Body of pancreas (tissue), 4 donors: ENCODE results near the gene STBD1. TPM values are rescaled to one million over a fixed set of nuclear protein-coding genes. Genes with fewer than 3 reads are reported as not detected.

Experiments
- ATAC-seq: fragments of 150-250 bp; one replicate; pipeline ENCODE4 v1.9.1; 2016
- DNase-seq, 4 donors: peaks; one replicate each; pipeline ENCODE4 v3.0.0-alpha.2; 2019
- H3K27ac ChIP-seq, 4 donors: fragments of 200-600 bp; sonication (generic); 1 replicate in 3 of 4; 2 replicates in 1 of 4; pipeline versions ENCODE4 v1.5.1 to v1.6.1; 2016 to 2019; ENCODE audit warnings: mild to moderate bottlenecking in 1 of 4, mixed read lengths in 1 of 4, moderate library complexity in 1 of 4
- H3K27me3 ChIP-seq, 2 donors: fragments of 200-600 bp; sonication (generic); one replicate each; pipeline ENCODE4 v1.6.0; 2016; ENCODE audit warnings: mild to moderate bottlenecking in 1 of 2
- H3K36me3 ChIP-seq, 2 donors: fragments of 200-600 bp; sonication (generic); replicated peaks in 1 of 2; 2 replicates each; pipeline ENCODE4 v1.5.1; 2016; ENCODE audit warnings: low read depth in 2 of 2; ENCODE audit not compliant: insufficient read depth in 1 of 2
- H3K4me1 ChIP-seq: fragments of 200-600 bp; sonication (generic); one replicate; pipeline ENCODE4 v1.6.0; 2016
- H3K4me3 ChIP-seq, 2 donors: fragments of 200-600 bp; sonication (generic); 1 replicate in 1 of 2; 2 replicates in 1 of 2; pipeline ENCODE4 v1.5.1; 2016 to 2019
- H3K9me3 ChIP-seq, 3 donors: fragments of 200-600 bp; sonication (generic); 1 replicate in 2 of 3; 2 replicates in 1 of 3; pipeline ENCODE4 v1.5.1; 2016
- CTCF ChIP-seq, 7 experiments: fragments of 450-650 bp in 4 of 7; fragments of 200-600 bp in 3 of 7; sonication (generic) in 3 of 7; IDR thresholded peaks; one replicate each; pipeline ENCODE4 v1.5.1; 2016 to 2019; ENCODE audit warnings: antibody characterized with exemption in 7 of 7
- POLR2A ChIP-seq, 3 donors: fragments of 450-650 bp; IDR thresholded peaks; one replicate each; pipeline ENCODE4 v1.6.1; 2016; ENCODE audit warnings: antibody characterized with exemption in 3 of 3, mild to moderate bottlenecking in 2 of 3
- WGBS, 2 donors: methylation state at CpG; one replicate each; pipeline ENCODE4 v1.1.5; 2017; 5-methylcytosine and 5-hydroxymethylcytosine counted together
- intact Hi-C: fragments of 100-400 bp; cut with DNase I; formaldehyde crosslinking; loops from one replicate; pipeline ENCODE4 v1.15.1; 2023
- total RNA-seq, 2 donors: library from RNA; depleted of rRNA; stranded (reverse); fragments of >200 nt; gene quantifications; one replicate each; pipeline ENCODE4 v1.1.0, GENCODE V29; 2016

Gene STBD1
- total RNA-seq, 2 donors from 2014 or later = 6.2 to 6.6 TPM

- Histone ChIP-seq H3K36me3 (no peaks in the 10 kb centered on the region), H3K27me3 (no peaks in the 10 kb centered on the region), H3K4me1 (no peaks in the 10 kb centered on the region), H3K9me3 (no peaks in the 10 kb centered on the region), H3K4me3 (no peak overlapping the region), H3K27ac (no peak overlapping the region)
- intact Hi-C loops = no loop called here
- 44 to 50% methylated on average over 2 of the region's 2 CpGs for WGBS, 2 donors
- DNase-seq (no peak), ATAC-seq (no peak)
- no peak for TF ChIP-seq CTCF (IDR thresholded peaks at IDR 0.05)
- TF ChIP-seq POLR2A (IDR thresholded peaks at IDR 0.05) = no peak
Measured at GRCh38 chr4:76339364-76339763, 32.8 kb downstream of the STBD1 start.

- Histone ChIP-seq H3K27ac (no peak overlapping the region), H3K36me3 (no peaks in the 10 kb centered on the region), H3K4me3 (no peak overlapping the region), H3K9me3 (no peaks in the 10 kb centered on the region), H3K4me1 (no peaks in the 10 kb centered on the region), H3K27me3 (no peaks in the 10 kb centered on the region)
- intact Hi-C loops = no loop called here
- ATAC-seq (no peak), DNase-seq (no peak)
- TF ChIP-seq POLR2A (IDR thresholded peaks at IDR 0.05) (no peak), CTCF (IDR thresholded peaks at IDR 0.05) (no peak)
Measured at GRCh38 chr4:76341063-76341462, 34.5 kb downstream of the STBD1 start.

- intact Hi-C loops = no loop called here
- Histone ChIP-seq H3K36me3 (no peaks in the 10 kb centered on the region), H3K27ac (no peak overlapping the region), H3K4me3 (no peak overlapping the region), H3K4me1 (no peaks in the 10 kb centered on the region), H3K27me3 (no peaks in the 10 kb centered on the region), H3K9me3 (no peaks in the 10 kb centered on the region)
- DNase-seq (no peak), ATAC-seq (no peak)
- TF ChIP-seq POLR2A (IDR thresholded peaks at IDR 0.05) = no peak
- no peak for TF ChIP-seq CTCF (IDR thresholded peaks at IDR 0.05)
- WGBS, 2 donors = 94 to 96% methylated on average over 1 of the region's 1 CpG
Measured at GRCh38 chr4:76342191-76342590, 35.7 kb downstream of the STBD1 start.

GRCh38 chr4:76342803-76343202 is 36.3 kb downstream of the STBD1 start:
- no peak overlapping the region for H3K27ac ChIP-seq
- ATAC-seq = no peak

More at GRCh38 chr4:76342803-76343202, 36.3 kb downstream of the STBD1 start:
- Histone ChIP-seq H3K4me3 (no peak overlapping the region), H3K36me3 (no peaks in the 10 kb centered on the region), H3K4me1 (no peaks in the 10 kb centered on the region), H3K27me3 (no peaks in the 10 kb centered on the region), H3K9me3 (no peaks in the 10 kb centered on the region)
- intact Hi-C loops = no loop called here
- TF ChIP-seq CTCF (IDR thresholded peaks at IDR 0.05) (no peak), POLR2A (IDR thresholded peaks at IDR 0.05) (no peak)
- 49 to 55% methylated on average over 2 of the region's 2 CpGs for WGBS, 2 donors
- DNase-seq = no peak
